SH-SY5Y (cell line): Measurements from ENCODE around the gene ASGR1.

ENCODE experiments used
- GATA2 ChIP-seq: IDR thresholded peaks from 2 replicates; pipeline ENCODE4 v1.6.1; 2011; ENCODE audit warnings: mild to moderate bottlenecking, low read depth, low read length
- GATA3 ChIP-seq: IDR thresholded peaks from 2 replicates; pipeline ENCODE4 v1.6.1; 2011; ENCODE audit warnings: low read depth, mild to moderate bottlenecking, low read length, moderate library complexity

DNA sequence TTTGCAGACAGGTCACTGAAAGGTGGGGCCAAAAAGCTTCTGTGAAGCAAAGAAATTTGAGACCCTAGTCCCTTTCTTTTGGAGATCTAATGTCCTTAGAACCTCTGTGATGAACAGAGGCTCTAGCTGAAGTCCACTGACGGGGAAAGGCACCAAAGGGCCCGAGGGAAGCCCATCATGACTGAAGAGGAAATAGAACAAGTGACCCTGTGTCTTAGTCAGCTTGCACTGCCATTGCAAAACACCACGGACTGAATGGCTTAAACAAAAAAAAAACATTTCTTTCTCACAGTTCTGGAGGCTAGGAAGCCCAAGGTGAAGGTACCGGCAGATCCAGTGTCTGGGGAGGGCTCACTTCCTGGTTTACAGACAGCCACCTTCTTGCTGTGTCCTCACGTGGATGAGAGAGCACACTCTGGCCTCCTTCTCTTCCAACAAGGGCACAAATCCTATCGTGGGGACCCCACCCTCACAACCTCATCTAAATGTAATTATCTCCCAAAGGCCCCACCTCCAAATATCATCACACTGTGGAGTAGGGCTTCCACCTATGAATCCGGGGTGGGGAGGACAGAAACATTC is 40.3 kb downstream of the ASGR1 start:
- no peak for TF ChIP-seq GATA2
- TF ChIP-seq GATA3: no peak
